HepG2 (cell line): ENCODE data around the gene TLL2. TPM values are rescaled to one million over a fixed set of nuclear protein-coding genes. Genes with fewer than 3 reads are reported as not detected.

ENCODE experiments used
- ARHGAP35 ChIP-seq: sonication (generic); formaldehyde crosslinking; IDR thresholded peaks from 2 replicates; pipeline ENCODE4 v1.9.0; 2022; ENCODE audit warnings: mild to moderate bottlenecking, inconsistent platforms, moderate library complexity, missing genetic modification reagents, borderline replicate concordance
- HNRNPL ChIP-seq: fragments of 200-400 bp; formaldehyde crosslinking; IDR thresholded peaks from 2 replicates; pipeline ENCODE4 v1.6.1; 2017; ENCODE audit warnings: mild to moderate bottlenecking, low read depth, low read length
- HNRNPUL1 ChIP-seq: fragments of 200-400 bp; formaldehyde crosslinking; IDR thresholded peaks from 2 replicates; pipeline ENCODE4 v1.6.1; 2017; ENCODE audit warnings: low read depth, mild to moderate bottlenecking, low read length, moderate library complexity
- KLF13 ChIP-seq: sonication (generic); formaldehyde crosslinking; IDR thresholded peaks from 2 replicates; pipeline ENCODE4 v1.4.0; 2020; ENCODE audit warnings: mild to moderate bottlenecking, missing genetic modification reagents
- MTF2 ChIP-seq: sonication (generic); formaldehyde crosslinking; IDR thresholded peaks from 2 replicates; pipeline ENCODE4 v1.5.0; 2020; ENCODE audit warnings: missing genetic modification reagents, borderline replicate concordance
- PAWR ChIP-seq: sonication (generic); formaldehyde crosslinking; IDR thresholded peaks from 2 replicates; pipeline ENCODE4 v1.4.0; 2020; ENCODE audit warnings: missing genetic modification reagents, mild to moderate bottlenecking, borderline replicate concordance
- POLR2AphosphoS5 ChIP-seq: IDR thresholded peaks from 2 replicates; pipeline ENCODE4 v1.6.1; 2012; ENCODE audit warnings: low read depth, low read length
- SAP130 ChIP-seq: IDR thresholded peaks from 2 replicates; pipeline ENCODE4 v1.6.1; 2016; ENCODE audit warnings: low read depth
- SATB2 ChIP-seq: sonication (generic); formaldehyde crosslinking; IDR thresholded peaks from 2 replicates; pipeline ENCODE4 v1.5.0; 2020; ENCODE audit warnings: missing genetic modification reagents
- ZNF124 ChIP-seq: sonication (generic); formaldehyde crosslinking; IDR thresholded peaks from 2 replicates; pipeline ENCODE4 v1.4.0; 2020; ENCODE audit warnings: missing genetic modification reagents
- ZNF292 ChIP-seq: sonication (generic); formaldehyde crosslinking; IDR thresholded peaks from 2 replicates; pipeline ENCODE4 v1.8.1; 2022; ENCODE audit warnings: mild to moderate bottlenecking, low read depth, missing genetic modification reagents, borderline replicate concordance
- ZNF496 ChIP-seq: sonication (generic); formaldehyde crosslinking; IDR thresholded peaks from 2 replicates; pipeline ENCODE4 v1.8.1; 2023; ENCODE audit warnings: mild to moderate bottlenecking, moderate library complexity, missing genetic modification reagents; ENCODE audit not compliant: insufficient replicate concordance
- polyA plus RNA-seq, 8 experiments: library from polyadenylated mRNA; depleted of rRNA in 3 of 8; stranded (reverse) in 7 of 8; unstranded in 1 of 8; fragments of >200 nt; fragmentation: Illumina TruSeq in 4 of 8; extraction: Trizol in 4 of 8; gene quantifications; 2 replicates each; pipeline versions ENCODE4 v1.2.1 to v1.2.3, GENCODE V29; 2011 to 2016; ENCODE audit warnings: low read depth in 4 of 8, missing spikeins in 1 of 8, mixed read lengths in 1 of 8; ENCODE audit not compliant: insufficient read depth in 1 of 8
- total RNA-seq, 5 experiments: library from RNA; depleted of rRNA; stranded (reverse); fragments of >200 nt; fragmentation: Illumina TruSeq; extraction: Trizol; gene quantifications; 2 replicates each; pipeline ENCODE4 v1.2.3, GENCODE V29; 2016; ENCODE audit warnings: low read depth in 1 of 5
- TF ChIP-seq, protein P1 (sequence below): sonication (generic); formaldehyde crosslinking; IDR thresholded peaks from 2 replicates; pipeline ENCODE4 v1.4.0; 2020; ENCODE audit warnings: mild to moderate bottlenecking, missing genetic modification reagents, borderline replicate concordance
- TF ChIP-seq, protein P2 (sequence below): sonication (generic); formaldehyde crosslinking; IDR thresholded peaks from 2 replicates; pipeline ENCODE4 v1.5.1; 2020; ENCODE audit warnings: mild to moderate bottlenecking, moderate library complexity, missing genetic modification reagents
- TF ChIP-seq, protein P3 (sequence below): sonication (generic); formaldehyde crosslinking; IDR thresholded peaks from 2 replicates; pipeline ENCODE4 v1.8.0; 2022; ENCODE audit warnings: missing genetic modification reagents, mild to moderate bottlenecking, borderline replicate concordance
- TF ChIP-seq, protein P4 (sequence below): IDR thresholded peaks from 2 replicates; pipeline ENCODE4 v1.6.1; 2016; ENCODE audit warnings: mild to moderate bottlenecking, missing biosample characterization, missing genetic modification reagents
- TF ChIP-seq, protein P5 (sequence below): sonication (generic); formaldehyde crosslinking; IDR thresholded peaks from 2 replicates; pipeline ENCODE4 v1.5.0; 2020; ENCODE audit warnings: mild to moderate bottlenecking, low read depth, missing genetic modification reagents, borderline replicate concordance
- TF ChIP-seq, protein P6 (sequence below): sonication (generic); formaldehyde crosslinking; IDR thresholded peaks from 2 replicates; pipeline ENCODE4 v1.4.0; 2020; ENCODE audit warnings: mild to moderate bottlenecking, missing genetic modification reagents

The TLL2 gene
- total and polyA plus RNA-seq, 2 of the 13 experiments (the other 11 are each of a cell fraction or from before 2014, with no cell fraction given) = 0.09 TPM; not detected in 1

DNA sequence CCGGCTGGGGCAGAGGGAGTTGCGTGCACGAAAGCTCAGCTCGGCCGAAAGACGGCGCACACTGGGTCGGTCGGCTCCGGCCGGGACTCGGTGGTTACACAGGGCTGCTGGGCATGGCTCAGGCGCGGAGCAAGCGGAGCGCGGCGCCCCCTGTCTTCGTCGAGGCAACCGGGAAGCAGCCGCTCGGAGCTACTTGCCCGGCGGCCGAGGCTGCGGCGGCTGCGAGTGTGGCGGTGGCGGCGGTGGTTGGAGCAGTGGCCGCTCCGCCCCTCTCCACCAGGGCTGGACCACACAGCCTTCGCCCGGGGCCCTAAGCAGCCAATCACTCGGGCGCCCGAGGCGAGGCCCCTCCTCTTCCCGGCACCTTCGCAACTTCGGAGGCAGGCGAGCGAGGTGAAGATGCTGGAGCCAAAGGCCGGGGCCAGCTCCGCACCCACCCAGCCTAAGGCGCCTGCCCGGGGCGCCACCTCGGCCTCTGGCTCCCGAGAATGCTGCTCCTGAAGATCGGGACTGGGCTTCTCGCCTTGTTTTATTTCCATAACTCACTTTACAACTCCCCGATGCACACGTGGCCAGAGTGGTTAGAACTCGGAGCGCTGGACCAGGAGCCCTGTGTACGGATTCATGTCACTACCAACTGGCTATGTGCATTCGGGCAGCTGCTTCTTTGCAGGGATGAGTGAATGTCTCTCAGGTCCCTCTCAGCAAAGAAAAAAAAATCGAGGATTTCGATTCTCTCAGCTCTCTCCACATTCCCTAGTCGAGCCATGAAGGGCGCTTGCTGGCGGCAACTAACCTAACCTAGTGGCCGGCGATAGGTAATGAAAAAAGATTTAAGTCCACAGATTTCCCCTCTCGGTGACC, at the start of gene TLL2 (continued):
- TF ChIP-seq, protein P1, sequence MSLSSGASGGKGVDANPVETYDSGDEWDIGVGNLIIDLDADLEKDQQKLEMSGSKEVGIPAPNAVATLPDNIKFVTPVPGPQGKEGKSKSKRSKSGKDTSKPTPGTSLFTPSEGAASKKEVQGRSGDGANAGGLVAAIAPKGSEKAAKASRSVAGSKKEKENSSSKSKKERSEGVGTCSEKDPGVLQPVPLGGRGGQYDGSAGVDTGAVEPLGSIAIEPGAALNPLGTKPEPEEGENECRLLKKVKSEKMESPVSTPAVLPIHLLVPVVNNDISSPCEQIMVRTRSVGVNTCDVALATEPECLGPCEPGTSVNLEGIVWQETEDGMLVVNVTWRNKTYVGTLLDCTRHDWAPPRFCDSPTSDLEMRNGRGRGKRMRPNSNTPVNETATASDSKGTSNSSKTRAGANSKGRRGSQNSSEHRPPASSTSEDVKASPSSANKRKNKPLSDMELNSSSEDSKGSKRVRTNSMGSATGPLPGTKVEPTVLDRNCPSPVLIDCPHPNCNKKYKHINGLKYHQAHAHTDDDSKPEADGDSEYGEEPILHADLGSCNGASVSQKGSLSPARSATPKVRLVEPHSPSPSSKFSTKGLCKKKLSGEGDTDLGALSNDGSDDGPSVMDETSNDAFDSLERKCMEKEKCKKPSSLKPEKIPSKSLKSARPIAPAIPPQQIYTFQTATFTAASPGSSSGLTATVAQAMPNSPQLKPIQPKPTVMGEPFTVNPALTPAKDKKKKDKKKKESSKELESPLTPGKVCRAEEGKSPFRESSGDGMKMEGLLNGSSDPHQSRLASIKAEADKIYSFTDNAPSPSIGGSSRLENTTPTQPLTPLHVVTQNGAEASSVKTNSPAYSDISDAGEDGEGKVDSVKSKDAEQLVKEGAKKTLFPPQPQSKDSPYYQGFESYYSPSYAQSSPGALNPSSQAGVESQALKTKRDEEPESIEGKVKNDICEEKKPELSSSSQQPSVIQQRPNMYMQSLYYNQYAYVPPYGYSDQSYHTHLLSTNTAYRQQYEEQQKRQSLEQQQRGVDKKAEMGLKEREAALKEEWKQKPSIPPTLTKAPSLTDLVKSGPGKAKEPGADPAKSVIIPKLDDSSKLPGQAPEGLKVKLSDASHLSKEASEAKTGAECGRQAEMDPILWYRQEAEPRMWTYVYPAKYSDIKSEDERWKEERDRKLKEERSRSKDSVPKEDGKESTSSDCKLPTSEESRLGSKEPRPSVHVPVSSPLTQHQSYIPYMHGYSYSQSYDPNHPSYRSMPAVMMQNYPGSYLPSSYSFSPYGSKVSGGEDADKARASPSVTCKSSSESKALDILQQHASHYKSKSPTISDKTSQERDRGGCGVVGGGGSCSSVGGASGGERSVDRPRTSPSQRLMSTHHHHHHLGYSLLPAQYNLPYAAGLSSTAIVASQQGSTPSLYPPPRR (CRISPR knock-in tag) = peak; percentile 37; the same call in 1 of the 2 replicates
- TF ChIP-seq HNRNPL (no peak), SAP130 (CRISPR knock-in tag) (peak; percentile 62; the same call in 1 of the 2 replicates), SATB2 (CRISPR knock-in tag) (no peak), ZNF124 (CRISPR knock-in tag) (peak; percentile 57; the same call in 1 of the 2 replicates), POLR2AphosphoS5 (no peak), ARHGAP35 (CRISPR knock-in tag) (no peak; the same call in 1 of the 2 replicates), HNRNPUL1 (peak; percentile 27; the same call in 1 of the 2 replicates), ZNF496 (CRISPR knock-in tag) (no peak), KLF13 (CRISPR knock-in tag) (no peak), PAWR (CRISPR knock-in tag) (no peak), MTF2 (CRISPR knock-in tag) (peak; percentile 94; the same call in 1 of the 2 replicates), ZNF292 (CRISPR knock-in tag) (no peak)
- TF ChIP-seq, protein P2, sequence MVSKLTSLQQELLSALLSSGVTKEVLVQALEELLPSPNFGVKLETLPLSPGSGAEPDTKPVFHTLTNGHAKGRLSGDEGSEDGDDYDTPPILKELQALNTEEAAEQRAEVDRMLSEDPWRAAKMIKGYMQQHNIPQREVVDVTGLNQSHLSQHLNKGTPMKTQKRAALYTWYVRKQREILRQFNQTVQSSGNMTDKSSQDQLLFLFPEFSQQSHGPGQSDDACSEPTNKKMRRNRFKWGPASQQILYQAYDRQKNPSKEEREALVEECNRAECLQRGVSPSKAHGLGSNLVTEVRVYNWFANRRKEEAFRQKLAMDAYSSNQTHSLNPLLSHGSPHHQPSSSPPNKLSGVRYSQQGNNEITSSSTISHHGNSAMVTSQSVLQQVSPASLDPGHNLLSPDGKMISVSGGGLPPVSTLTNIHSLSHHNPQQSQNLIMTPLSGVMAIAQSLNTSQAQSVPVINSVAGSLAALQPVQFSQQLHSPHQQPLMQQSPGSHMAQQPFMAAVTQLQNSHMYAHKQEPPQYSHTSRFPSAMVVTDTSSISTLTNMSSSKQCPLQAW (CRISPR knock-in tag) = peak; percentile 49; the same call in 1 of the 2 replicates
- TF ChIP-seq, protein P3, sequence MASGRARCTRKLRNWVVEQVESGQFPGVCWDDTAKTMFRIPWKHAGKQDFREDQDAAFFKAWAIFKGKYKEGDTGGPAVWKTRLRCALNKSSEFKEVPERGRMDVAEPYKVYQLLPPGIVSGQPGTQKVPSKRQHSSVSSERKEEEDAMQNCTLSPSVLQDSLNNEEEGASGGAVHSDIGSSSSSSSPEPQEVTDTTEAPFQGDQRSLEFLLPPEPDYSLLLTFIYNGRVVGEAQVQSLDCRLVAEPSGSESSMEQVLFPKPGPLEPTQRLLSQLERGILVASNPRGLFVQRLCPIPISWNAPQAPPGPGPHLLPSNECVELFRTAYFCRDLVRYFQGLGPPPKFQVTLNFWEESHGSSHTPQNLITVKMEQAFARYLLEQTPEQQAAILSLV (CRISPR knock-in tag) = no peak
- TF ChIP-seq, protein P4, sequence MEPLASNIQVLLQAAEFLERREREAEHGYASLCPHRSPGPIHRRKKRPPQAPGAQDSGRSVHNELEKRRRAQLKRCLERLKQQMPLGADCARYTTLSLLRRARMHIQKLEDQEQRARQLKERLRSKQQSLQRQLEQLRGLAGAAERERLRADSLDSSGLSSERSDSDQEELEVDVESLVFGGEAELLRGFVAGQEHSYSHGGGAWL (CRISPR knock-in tag) = no peak
- TF ChIP-seq, protein P5, sequence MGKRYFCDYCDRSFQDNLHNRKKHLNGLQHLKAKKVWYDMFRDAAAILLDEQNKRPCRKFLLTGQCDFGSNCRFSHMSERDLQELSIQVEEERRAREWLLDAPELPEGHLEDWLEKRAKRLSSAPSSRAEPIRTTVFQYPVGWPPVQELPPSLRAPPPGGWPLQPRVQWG (CRISPR knock-in tag) = no peak
- TF ChIP-seq, protein P6, sequence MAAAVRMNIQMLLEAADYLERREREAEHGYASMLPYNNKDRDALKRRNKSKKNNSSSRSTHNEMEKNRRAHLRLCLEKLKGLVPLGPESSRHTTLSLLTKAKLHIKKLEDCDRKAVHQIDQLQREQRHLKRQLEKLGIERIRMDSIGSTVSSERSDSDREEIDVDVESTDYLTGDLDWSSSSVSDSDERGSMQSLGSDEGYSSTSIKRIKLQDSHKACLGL (CRISPR knock-in tag) = peak; percentile 73
